Lower leg skin (tissue), 4 donors: ENCODE results near the gene RPTOR. TPM values are rescaled to one million over a fixed set of nuclear protein-coding genes. Genes with fewer than 3 reads are reported as not detected.

Source experiments
- DNase-seq, 2 donors: peaks; one replicate each; pipeline ENCODE4 v3.0.0-alpha.2; 2019; ENCODE audit warnings: low spot score in 2 of 2
- H3K4me3 ChIP-seq: fragments of 200-600 bp; sonication (generic); 2 replicates; pipeline ENCODE4 v1.5.1; 2017; ENCODE audit warnings: mild to moderate bottlenecking, low read depth; ENCODE audit not compliant: poor library complexity, severe bottlenecking
- POLR2A ChIP-seq, 2 donors: fragments of 450-650 bp; IDR thresholded peaks; one replicate each; pipeline ENCODE4 v1.6.1; 2016 to 2017; ENCODE audit warnings: antibody characterized with exemption in 2 of 2, mild to moderate bottlenecking in 1 of 2, moderate library complexity in 1 of 2
- WGBS, 2 donors: methylation state at CpG; one replicate each; pipeline ENCODE4 v1.1.5; 2018; 5-methylcytosine and 5-hydroxymethylcytosine counted together
- intact Hi-C: fragments of 100-400 bp; cut with DNase I; formaldehyde crosslinking; loops from one replicate; pipeline ENCODE4 v1.15.0; 2023; ENCODE audit warnings: low total_unique reads
- total RNA-seq, 4 donors: library from RNA; depleted of rRNA; stranded (reverse); fragments of >200 nt; gene quantifications; one replicate each; pipeline ENCODE4 v1.1.0, GENCODE V29; 2016
- TF ChIP-seq, protein P1 (sequence below), 3 donors: fragments of 450-650 bp; IDR thresholded peaks; one replicate each; pipeline ENCODE4 v1.5.1; 2016; ENCODE audit warnings: antibody characterized with exemption in 3 of 3, mild to moderate bottlenecking in 3 of 3, moderate library complexity in 2 of 3

The RPTOR gene
- total RNA-seq, 4 donors from 2014 or later, result 30.7 to 68.2 (median 39.8) TPM

DNA sequence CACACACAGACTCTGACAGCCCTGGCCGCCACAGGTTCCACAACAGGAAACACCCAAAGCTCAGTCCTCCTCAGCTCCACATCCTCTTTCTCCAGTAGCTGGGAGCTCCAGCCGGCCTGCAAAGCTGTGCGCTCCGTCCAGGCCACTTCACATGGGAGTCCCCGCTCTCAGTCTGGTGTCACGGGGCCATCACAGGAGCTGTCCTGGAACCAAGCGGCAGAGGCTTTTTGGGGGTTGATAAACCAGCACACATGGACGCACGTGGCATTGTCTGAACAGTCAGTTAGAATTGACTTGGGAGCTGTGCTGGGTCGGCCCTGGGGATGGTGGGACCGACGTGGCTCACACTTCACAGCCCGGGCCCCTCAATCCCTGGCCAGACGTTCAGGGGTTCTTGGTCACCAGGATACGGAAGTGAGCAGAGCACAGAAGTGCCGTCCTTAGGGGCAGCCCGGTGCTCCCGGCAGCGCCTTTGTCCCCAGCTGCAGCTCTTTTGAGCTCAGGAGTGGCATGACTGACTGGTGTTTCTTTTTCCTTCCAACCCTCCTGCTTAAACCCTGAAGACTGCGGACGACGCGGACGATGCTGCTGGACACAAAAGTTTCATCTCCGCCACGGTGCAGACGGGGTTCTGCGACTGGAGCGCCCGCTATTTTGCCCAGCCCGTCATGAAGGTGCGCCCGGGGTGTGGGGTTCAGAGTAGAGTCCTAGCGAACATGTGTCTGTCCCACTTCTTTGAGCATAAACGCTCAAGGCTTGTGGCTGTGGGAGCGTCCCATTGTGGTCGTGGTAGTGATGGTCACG lies 380.4 kb downstream of the RPTOR start:
- H3K4me3 ChIP-seq, result no peak overlapping the region
- DNase-seq, result no peak
- intact Hi-C loops, result no loop called here
- 94 to 95% methylated on average over 33 to 38 of the region's 38 CpGs for WGBS, 2 donors
- TF ChIP-seq POLR2A (IDR thresholded peaks at IDR 0.05), result no peak
- TF ChIP-seq, protein P1, sequence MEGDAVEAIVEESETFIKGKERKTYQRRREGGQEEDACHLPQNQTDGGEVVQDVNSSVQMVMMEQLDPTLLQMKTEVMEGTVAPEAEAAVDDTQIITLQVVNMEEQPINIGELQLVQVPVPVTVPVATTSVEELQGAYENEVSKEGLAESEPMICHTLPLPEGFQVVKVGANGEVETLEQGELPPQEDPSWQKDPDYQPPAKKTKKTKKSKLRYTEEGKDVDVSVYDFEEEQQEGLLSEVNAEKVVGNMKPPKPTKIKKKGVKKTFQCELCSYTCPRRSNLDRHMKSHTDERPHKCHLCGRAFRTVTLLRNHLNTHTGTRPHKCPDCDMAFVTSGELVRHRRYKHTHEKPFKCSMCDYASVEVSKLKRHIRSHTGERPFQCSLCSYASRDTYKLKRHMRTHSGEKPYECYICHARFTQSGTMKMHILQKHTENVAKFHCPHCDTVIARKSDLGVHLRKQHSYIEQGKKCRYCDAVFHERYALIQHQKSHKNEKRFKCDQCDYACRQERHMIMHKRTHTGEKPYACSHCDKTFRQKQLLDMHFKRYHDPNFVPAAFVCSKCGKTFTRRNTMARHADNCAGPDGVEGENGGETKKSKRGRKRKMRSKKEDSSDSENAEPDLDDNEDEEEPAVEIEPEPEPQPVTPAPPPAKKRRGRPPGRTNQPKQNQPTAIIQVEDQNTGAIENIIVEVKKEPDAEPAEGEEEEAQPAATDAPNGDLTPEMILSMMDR (IDR thresholded peaks at IDR 0.05), result no peak

GRCh38 chr17:80925688-80926335 lies 381.2 kb downstream of the RPTOR start:
- no peak for DNase-seq
- intact Hi-C loops, result no loop called here
- WGBS, 2 donors, result 57 to 66% methylated on average over 18 of the region's 18 CpGs
- TF ChIP-seq POLR2A (IDR thresholded peaks at IDR 0.05), result no peak
- TF ChIP-seq, protein P1 (IDR thresholded peaks at IDR 0.05), result no peak
- H3K4me3 ChIP-seq, result no peak overlapping the region

DNA sequence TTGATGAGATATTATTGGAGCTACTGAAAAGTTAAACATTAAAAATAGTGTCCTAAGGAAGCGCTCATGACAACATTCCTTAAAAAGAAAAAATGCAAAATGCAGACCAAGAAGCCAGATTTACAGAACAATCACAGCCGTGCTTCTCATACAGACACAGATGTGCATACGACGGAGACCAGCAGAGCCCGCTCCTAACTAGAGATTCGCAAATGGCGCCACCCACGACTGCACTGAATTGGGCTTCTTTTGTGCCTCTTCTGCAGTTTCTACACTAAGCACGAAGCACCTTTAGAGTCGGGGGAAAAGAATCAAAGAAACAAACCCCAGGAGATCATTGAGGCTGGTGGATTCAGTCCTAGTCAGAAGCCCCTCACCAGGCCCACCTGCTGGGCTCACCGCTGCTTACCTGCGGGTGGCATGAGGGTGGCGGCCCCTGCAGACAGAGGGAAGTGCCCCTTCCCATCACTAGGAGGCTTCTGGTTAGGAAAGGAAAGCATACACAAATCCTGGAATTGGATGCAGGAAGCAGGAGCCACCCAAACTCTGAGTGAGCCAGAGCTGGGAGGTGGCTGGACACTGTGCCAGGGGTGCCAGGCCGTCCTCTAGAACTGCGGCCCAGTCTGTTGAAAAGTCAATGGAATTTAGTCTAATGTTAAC lies 382.1 kb downstream of the RPTOR start:
- intact Hi-C loops, result no loop called here
- 83 to 88% methylated on average over 15 of the region's 15 CpGs for WGBS, 2 donors
- DNase-seq, result no peak
- H3K4me3 ChIP-seq, result no peak overlapping the region
- no peak for TF ChIP-seq POLR2A (IDR thresholded peaks at IDR 0.05)
- TF ChIP-seq, protein P1 (IDR thresholded peaks at IDR 0.05), result no peak

GRCh38 chr17:80927791-80928216 lies 383.2 kb downstream of the RPTOR start:
- WGBS, 2 donors, result 65 to 70% methylated on average over 11 of the region's 11 CpGs
- TF ChIP-seq POLR2A (IDR thresholded peaks at IDR 0.05), result no peak
- TF ChIP-seq, protein P1 (IDR thresholded peaks at IDR 0.05), result no peak
- intact Hi-C loops, result no loop called here
- no peak overlapping the region for H3K4me3 ChIP-seq
- DNase-seq, result no peak

DNA sequence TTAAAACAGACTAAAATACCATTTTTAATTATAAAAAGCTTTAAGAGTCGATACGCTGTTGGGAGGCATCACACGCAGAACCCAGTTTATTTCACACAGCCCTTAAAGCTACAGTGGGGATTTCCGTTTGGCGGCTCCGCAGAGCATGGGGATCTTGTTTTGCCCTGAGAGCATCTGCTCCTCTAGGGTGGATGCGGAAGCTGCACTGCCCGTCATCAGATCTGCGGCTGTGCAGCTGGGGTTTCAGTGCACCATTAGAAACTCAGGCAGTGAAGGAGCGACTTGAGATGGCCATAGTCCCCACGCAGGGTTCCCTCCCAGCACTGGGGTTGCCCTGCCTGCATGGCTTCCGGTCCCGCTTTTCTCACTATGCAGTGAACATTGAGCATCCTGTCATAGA lies 384.8 kb downstream of the RPTOR start:
- intact Hi-C loops, result no loop called here
- 91 to 96% methylated on average over 13 of the region's 13 CpGs for WGBS, 2 donors
- H3K4me3 ChIP-seq, result no peak overlapping the region
- no peak for DNase-seq
- TF ChIP-seq POLR2A (IDR thresholded peaks at IDR 0.05), result no peak
- TF ChIP-seq, protein P1 (IDR thresholded peaks at IDR 0.05), result no peak
